Keratinocyte (primary cell): ENCODE results near the gene LMOD1. TPM values are rescaled to one million over a fixed set of nuclear protein-coding genes. Genes with fewer than 3 reads are reported as not detected.

Experiments
- DNase-seq: peaks from one replicate; pipeline ENCODE4 v3.0.0-alpha.2; 2011; ENCODE audit warnings: low read depth, missing footprints, low spot score
- FAIRE-seq: peaks from 2 replicates; lab custom pipeline; 2011; peaks lifted over from hg19 to GRCh38; lab: Jason Lieb, UNC
- H2AFZ ChIP-seq: 2 replicates; pipeline ENCODE4 v1.6.0; 2012; ENCODE audit warnings: low read length, control low read depth, inconsistent platforms; ENCODE audit not compliant: control insufficient read depth
- H3K27ac ChIP-seq: 2 replicates; pipeline ENCODE4 v1.5.1; 2011; ENCODE audit warnings: low read length; ENCODE audit not compliant: control insufficient read depth, insufficient read depth
- H3K27me3 ChIP-seq: 3 replicates; pipeline ENCODE4 v1.6.0; 2011; ENCODE audit warnings: low read length; ENCODE audit not compliant: control insufficient read depth, insufficient read depth; ENCODE audit errors: extremely low read depth
- H3K36me3 ChIP-seq, 2 experiments: 2 replicates in 1 of 2; 3 replicates in 1 of 2; pipeline ENCODE4 v1.5.1; 2011; ENCODE audit warnings: low read length in 2 of 2, mild to moderate bottlenecking in 1 of 2; ENCODE audit not compliant: control insufficient read depth in 2 of 2, insufficient read depth in 2 of 2; ENCODE audit errors: extremely low read depth in 1 of 2
- H3K4me1 ChIP-seq: 3 replicates; pipeline ENCODE4 v1.5.1; 2011; ENCODE audit warnings: low read length; ENCODE audit not compliant: control insufficient read depth, insufficient read depth; ENCODE audit errors: extremely low read depth
- H3K4me2 ChIP-seq: 3 replicates; pipeline ENCODE4 v1.6.0; 2011; ENCODE audit warnings: low read depth, low read length; ENCODE audit not compliant: control insufficient read depth, insufficient read depth; ENCODE audit errors: extremely low read depth
- H3K4me3 ChIP-seq, 3 experiments: fragments of 200-600 bp in 1 of 3; sonication (generic) in 1 of 3; 2 replicates in 2 of 3; 3 replicates in 1 of 3; pipeline ENCODE4 v1.5.1; 2011 to 2016; ENCODE audit warnings: low read length in 3 of 3, mild to moderate bottlenecking in 3 of 3, control low read depth in 2 of 3, inconsistent platforms in 1 of 3, low read depth in 1 of 3, mixed read lengths in 1 of 3, mixed run types in 1 of 3, moderate library complexity in 1 of 3; ENCODE audit not compliant: control insufficient read depth in 2 of 3, insufficient read depth in 2 of 3; ENCODE audit errors: extremely low read depth in 1 of 3
- H3K79me2 ChIP-seq: 2 replicates; pipeline ENCODE4 v1.6.0; 2012; ENCODE audit warnings: low read length; ENCODE audit not compliant: control insufficient read depth, insufficient read depth
- H3K9ac ChIP-seq: 3 replicates; pipeline ENCODE4 v1.6.0; 2011; ENCODE audit warnings: low read length; ENCODE audit not compliant: control insufficient read depth, insufficient read depth; ENCODE audit errors: extremely low read depth
- H3K9me1 ChIP-seq: 3 replicates; pipeline ENCODE4 v1.6.0; 2011; ENCODE audit warnings: low read length; ENCODE audit not compliant: control insufficient read depth, insufficient read depth; ENCODE audit errors: extremely low read depth
- H3K9me3 ChIP-seq: 2 replicates; pipeline ENCODE4 v1.5.1; 2012; ENCODE audit warnings: low read depth, low read length; ENCODE audit not compliant: control insufficient read depth
- H4K20me1 ChIP-seq: 3 replicates; pipeline ENCODE4 v1.6.0; 2011; ENCODE audit warnings: low read length; ENCODE audit not compliant: control insufficient read depth, insufficient read depth; ENCODE audit errors: extremely low read depth
- EZH2 ChIP-seq: IDR thresholded peaks from one replicate; pipeline ENCODE4 v1.6.1; 2012; ENCODE audit warnings: inconsistent platforms, mild to moderate bottlenecking, low read length, moderate library complexity
- dilution Hi-C: fragments of 300-500 bp; cut with MboI; formaldehyde crosslinking; loops from one replicate; pipeline ENCODE4 v1.7.0; 2020; ENCODE audit warnings: low sequenced_read_pairs; ENCODE audit not compliant: extremely low pct_ligation_motif_present
- polyA plus RNA-seq, 5 experiments: library from polyadenylated mRNA; depleted of rRNA in 3 of 5; stranded (reverse) in 3 of 5; stranded (forward) in 1 of 5; unstranded in 1 of 5; fragments of >200 nt; gene quantifications; 1 replicate in 1 of 5; 2 replicates in 3 of 5; 3 replicates in 1 of 5; pipeline versions ENCODE4 v1.2.1 to v1.2.3, GENCODE V29; 2011 to 2012; ENCODE audit warnings: missing spikeins in 2 of 5, low read depth in 1 of 5, low replicate concordance in 1 of 5
- TF ChIP-seq, protein P1 (sequence below), 3 experiments: IDR thresholded peaks in 1 of 3; conservative IDR thresholded peaks in 1 of 3; optimal IDR thresholded peaks in 1 of 3; 2 replicates in 2 of 3; 3 replicates in 1 of 3; pipeline versions ENCODE3 to v1.5.1; 2011; ENCODE audit warnings: low read length in 3 of 3, mild to moderate bottlenecking in 3 of 3, moderate library complexity in 2 of 3, control low read depth in 1 of 3, inconsistent platforms in 1 of 3; ENCODE audit not compliant: insufficient read depth in 2 of 3; ENCODE audit errors: extremely low read depth in 1 of 3

Gene LMOD1
- polyA plus RNA-seq, 1 donor (not counting 4 experiments of a cell fraction or from before 2014, with no cell fraction given), result not detected

GRCh38 chr1:201891451-201892045 is 54.8 kb downstream of the LMOD1 start:
- no peak overlapping the region for H3K4me3 ChIP-seq
- no peak overlapping the region for H3K9ac ChIP-seq
- FAIRE-seq (no peak), DNase-seq (no peak)
- H3K4me1 ChIP-seq, result peaks cover 10% of the 10 kb centered on the region
- H3K79me2 ChIP-seq, result no peaks in the 10 kb centered on the region
- H3K27ac ChIP-seq, result no peak overlapping the region
- H3K9me1 ChIP-seq, result peaks cover 4% of the 10 kb centered on the region
- H2AFZ ChIP-seq, result no peak overlapping the region
- no peaks in the 10 kb centered on the region for H4K20me1 ChIP-seq
- dilution Hi-C loops, result no loop called here
- TF ChIP-seq, protein P1, sequence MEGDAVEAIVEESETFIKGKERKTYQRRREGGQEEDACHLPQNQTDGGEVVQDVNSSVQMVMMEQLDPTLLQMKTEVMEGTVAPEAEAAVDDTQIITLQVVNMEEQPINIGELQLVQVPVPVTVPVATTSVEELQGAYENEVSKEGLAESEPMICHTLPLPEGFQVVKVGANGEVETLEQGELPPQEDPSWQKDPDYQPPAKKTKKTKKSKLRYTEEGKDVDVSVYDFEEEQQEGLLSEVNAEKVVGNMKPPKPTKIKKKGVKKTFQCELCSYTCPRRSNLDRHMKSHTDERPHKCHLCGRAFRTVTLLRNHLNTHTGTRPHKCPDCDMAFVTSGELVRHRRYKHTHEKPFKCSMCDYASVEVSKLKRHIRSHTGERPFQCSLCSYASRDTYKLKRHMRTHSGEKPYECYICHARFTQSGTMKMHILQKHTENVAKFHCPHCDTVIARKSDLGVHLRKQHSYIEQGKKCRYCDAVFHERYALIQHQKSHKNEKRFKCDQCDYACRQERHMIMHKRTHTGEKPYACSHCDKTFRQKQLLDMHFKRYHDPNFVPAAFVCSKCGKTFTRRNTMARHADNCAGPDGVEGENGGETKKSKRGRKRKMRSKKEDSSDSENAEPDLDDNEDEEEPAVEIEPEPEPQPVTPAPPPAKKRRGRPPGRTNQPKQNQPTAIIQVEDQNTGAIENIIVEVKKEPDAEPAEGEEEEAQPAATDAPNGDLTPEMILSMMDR (optimal IDR thresholded peaks at IDR 0.05 in 1 of 3, IDR thresholded peaks at IDR 0.05 in 1 of 3, conservative IDR thresholded peaks at IDR 0.05 in 1 of 3; ENCODE audit: extremely low read depth in 1 of 3, insufficient read depth in 2 of 3, low read length in 3 of 3), result no peak
- TF ChIP-seq EZH2, result no peak
- no peaks in the 10 kb centered on the region for H3K9me3 ChIP-seq
- no peak overlapping the region for H3K4me2 ChIP-seq
- no peaks in the 10 kb centered on the region for H3K36me3 ChIP-seq
- peaks cover 18% of the 10 kb centered on the region for H3K27me3 ChIP-seq

- Histone ChIP-seq H3K9me1 (no peaks in the 10 kb centered on the region), H3K4me3 (no peak overlapping the region), H2AFZ (no peak overlapping the region), H3K79me2 (no peaks in the 10 kb centered on the region), H3K27me3 (peaks cover 18% of the 10 kb centered on the region), H3K36me3 (no peaks in the 10 kb centered on the region), H3K9me3 (no peaks in the 10 kb centered on the region), H4K20me1 (no peaks in the 10 kb centered on the region), H3K4me1 (peaks cover 4% of the 10 kb centered on the region), H3K9ac (no peak overlapping the region), H3K4me2 (no peak overlapping the region), H3K27ac (no peak overlapping the region)
- DNase-seq (no peak), FAIRE-seq (no peak)
- dilution Hi-C loops, result no loop called here
- TF ChIP-seq EZH2, result no peak
- TF ChIP-seq, protein P1 (optimal IDR thresholded peaks at IDR 0.05 in 1 of 3, IDR thresholded peaks at IDR 0.05 in 1 of 3, conservative IDR thresholded peaks at IDR 0.05 in 1 of 3; ENCODE audit: extremely low read depth in 1 of 3, insufficient read depth in 2 of 3, low read length in 3 of 3), result no peak
Measured at GRCh38 chr1:201890806-201891450, 55.4 kb downstream of the LMOD1 start.
